Right lung (tissue), 5 donors: ENCODE results near the gene IFFO2. TPM values are rescaled to one million over a fixed set of nuclear protein-coding genes. Genes with fewer than 3 reads are reported as not detected.

Experiments
- DNase-seq, 2 donors: peaks; one replicate each; pipeline ENCODE4 v3.0.0-alpha.2; 2013
- polyA plus RNA-seq, 5 donors: library from polyadenylated mRNA; unstranded; fragments of 120-200 nt; gene quantifications; one replicate each; pipeline versions ENCODE4 v1.2.1 to v1.2.3, GENCODE V29; 2013; ENCODE audit warnings: inconsistent platforms in 1 of 5, low replicate concordance in 1 of 5; ENCODE audit not compliant: insufficient read length in 5 of 5, insufficient read depth in 1 of 5

IFFO2 gene
- polyA plus RNA-seq, 5 donors = 13.2 to 25.7 (median 20.4) TPM

GRCh38 chr1:18921516-18922251 is 34.8 kb downstream of the IFFO2 start:
- no peak for DNase-seq

- DNase-seq = no peak
Observed at GRCh38 chr1:18920931-18921330, 35.5 kb downstream of the IFFO2 start.

- no peak for DNase-seq
Observed at GRCh38 chr1:18919956-18920355, 36.5 kb downstream of the IFFO2 start.

GRCh38 chr1:18919197-18919905 is 37.1 kb downstream of the IFFO2 start:
- DNase-seq = no peak

- DNase-seq = no peak
Observed at GRCh38 chr1:18918417-18918816, 38.1 kb downstream of the IFFO2 start.

- DNase-seq = no peak
Observed at GRCh38 chr1:18917071-18917799, 39.2 kb downstream of the IFFO2 start.

- DNase-seq = no peak
Observed at GRCh38 chr1:18915341-18915740, 41.1 kb downstream of the IFFO2 start.

- DNase-seq = peak; percentile 82 to 83
Observed at GRCh38 chr1:18913065-18913835, 43.2 kb downstream of the IFFO2 start.

GRCh38 chr1:18912550-18912949 is 43.9 kb downstream of the IFFO2 start:
- DNase-seq = no peak

DNA sequence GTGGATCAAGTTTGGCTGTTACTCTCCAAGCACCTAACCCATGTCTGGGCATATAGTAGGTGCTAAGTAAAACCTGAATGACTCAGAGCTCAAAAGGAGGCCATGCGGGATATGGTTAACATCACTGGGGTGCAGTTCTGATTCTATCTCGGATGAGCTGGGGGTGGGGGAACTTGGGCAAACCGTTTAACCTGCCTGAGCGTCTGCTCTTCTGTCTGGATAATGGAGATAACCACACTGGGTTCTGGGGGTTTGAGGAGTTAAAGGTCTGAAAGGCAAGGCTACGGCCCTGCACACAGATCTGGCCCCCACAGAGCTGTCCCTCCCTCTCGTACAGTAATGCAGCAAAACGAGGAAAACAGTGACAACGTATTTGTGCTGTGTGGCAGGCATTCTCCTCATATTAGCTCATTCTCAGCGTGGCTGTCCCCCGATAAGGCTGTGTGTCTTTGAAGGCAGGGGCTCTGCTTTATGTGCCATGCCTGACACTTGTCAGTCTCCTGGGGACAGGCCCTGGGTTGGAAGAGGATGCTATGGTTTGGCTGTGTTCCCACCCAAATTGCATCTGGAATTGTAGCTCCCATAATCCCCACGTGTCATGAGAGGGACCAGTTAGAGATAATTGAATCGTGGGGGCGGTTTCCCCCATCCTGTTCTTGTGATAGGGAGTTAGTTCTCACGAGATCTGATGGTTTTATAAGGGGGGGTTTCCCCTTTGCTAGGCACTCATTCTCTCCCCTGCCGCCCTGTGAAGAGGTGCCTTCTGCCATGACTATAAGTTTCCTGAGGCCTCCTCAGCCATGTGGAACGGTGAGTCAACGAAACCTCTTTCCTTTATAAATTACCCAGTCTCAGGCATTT is 47.3 kb downstream of the IFFO2 start:
- DNase-seq = no peak

- no peak for DNase-seq
Observed at GRCh38 chr1:18907917-18908845, 48.3 kb downstream of the IFFO2 start.

DNA sequence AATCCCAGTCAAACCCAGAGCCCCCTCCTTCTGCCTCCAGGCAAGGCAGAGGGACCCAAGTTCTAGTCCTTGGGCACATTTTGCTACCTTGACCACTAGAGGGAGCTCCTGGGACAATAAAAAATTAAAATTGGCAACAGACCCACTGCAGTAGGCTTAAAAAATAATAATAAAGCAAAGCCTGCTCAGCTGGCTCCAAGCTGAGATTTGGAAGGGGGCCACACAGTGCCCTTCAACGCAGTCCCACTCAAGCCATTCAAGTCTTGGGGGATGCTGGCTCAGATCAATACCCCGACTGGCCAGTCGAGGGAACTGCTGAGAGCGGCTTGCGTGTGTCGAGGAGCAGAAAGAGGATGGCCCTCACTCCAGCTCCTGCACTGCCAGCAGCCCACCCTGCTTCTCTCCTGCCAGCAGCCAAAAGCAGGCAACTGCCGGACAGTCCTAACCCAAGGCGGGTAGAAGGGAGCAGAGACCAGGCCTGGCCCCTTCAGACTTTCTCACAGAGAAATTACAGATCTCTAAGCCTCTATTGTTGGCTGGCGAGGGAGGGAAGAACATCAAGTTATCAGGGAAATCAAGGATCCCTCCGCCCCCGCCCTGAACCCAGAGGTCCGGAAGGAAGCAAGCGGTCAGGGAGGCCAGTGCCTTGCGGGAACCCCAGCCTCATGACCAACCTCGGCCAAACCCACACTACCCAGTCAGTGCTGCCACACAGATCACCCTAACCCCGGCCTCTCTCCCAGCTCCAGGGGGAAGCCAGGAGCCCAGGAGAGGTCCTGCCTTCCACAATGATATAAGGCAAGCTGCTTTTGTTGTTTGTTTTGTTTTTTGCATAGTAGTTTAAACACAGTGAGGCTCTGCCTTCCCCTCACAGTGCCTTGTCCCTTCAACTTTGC is 49.2 kb downstream of the IFFO2 start:
- DNase-seq = peak; percentile 86 to 90

DNA sequence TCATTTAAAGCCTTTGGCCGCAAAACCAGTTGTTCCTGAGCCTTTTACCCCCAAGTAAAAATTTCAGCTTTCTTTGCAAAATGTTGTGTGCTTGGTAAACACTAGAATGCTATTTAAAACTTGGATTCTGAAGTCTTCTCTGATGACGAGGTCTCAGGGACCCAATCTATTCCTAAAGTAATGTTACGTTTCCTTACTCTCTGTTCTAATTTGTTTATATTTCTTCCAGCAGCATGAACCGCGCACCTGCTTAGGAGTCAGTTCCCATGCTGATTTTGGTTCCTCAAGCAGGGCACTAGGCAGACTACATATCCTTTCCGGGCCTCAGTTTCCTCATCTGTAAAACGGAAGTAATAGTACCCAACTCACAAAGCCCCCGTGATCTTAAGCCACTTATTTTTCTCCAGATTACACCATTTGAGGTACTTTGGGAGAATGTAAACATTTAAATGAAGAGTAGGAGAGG is 53.2 kb downstream of the IFFO2 start:
- no peak for DNase-seq

DNA sequence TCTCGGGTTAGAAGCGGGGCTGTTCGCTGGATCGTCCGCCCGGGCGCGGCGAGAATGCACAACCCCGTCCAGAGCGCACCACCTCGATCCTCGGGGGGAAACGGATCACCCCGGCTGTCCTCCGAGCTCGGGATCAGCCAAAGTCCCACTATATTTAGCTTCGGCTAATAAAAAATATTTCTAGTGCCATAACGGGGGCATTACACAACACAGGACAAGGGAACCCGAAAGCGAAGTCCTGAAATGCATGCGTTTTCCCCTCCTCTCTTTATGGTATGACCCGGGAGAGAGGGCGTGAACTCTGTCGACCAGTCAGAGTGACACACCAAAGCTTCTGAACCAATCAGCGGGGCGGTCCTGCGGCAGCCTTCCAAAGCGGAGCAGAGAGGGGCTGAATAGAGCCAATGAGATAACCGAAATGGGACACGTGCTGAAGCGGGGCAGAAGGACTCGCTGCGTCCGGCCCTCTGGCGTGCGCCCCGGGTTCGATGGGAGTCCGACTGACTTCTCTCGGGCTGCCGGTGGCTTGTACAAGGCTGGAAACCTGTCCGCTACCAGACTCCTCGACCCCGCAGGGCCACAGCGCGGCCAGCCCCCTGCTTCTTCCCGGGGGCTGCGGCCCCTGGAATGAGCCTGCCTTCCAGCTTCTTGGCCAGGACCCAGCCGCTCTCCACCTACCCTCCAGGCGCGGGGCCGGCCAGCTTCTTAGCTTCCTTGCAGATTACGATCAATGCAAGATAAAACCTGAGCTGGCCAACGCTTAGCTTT is 53.8 kb downstream of the IFFO2 start, which contains the start of gene ALDH4A1:
Gene ALDH4A1 (minus strand): TSS at position 33 of the 768 bp plus-strand sequence. CDS start 32 bp downstream, at position 1.
- DNase-seq = peak; percentile 96 to 97

DNA sequence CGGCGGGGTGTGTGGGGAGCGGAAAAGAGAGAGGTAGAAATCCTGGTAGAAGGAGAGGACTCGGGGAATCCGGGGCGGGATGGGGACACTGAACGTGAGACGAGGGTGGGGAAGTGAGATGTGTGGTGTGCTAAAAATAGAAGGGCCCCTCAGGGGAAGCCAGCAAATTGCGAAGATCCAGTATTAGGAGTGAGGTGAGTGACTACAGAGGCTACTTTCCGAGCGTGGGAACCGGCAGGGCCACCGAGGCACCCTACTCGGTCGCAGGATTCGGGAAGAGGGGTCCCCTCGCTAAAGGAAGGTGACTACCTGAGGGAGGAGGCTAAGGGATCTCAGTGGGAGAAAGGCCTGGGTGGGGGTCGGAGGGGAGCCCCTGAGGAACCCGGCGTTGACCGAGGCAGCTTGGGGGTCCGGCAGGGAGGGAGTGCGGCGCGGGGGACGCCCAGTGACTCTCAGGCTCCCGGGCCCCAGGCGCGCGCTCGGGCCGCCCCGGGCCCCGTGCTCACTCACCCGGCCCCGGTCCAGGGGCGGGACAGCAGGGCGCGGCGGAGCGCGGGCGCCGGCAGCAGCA is 54.4 kb downstream of the IFFO2 start:
- no peak for DNase-seq

DNA sequence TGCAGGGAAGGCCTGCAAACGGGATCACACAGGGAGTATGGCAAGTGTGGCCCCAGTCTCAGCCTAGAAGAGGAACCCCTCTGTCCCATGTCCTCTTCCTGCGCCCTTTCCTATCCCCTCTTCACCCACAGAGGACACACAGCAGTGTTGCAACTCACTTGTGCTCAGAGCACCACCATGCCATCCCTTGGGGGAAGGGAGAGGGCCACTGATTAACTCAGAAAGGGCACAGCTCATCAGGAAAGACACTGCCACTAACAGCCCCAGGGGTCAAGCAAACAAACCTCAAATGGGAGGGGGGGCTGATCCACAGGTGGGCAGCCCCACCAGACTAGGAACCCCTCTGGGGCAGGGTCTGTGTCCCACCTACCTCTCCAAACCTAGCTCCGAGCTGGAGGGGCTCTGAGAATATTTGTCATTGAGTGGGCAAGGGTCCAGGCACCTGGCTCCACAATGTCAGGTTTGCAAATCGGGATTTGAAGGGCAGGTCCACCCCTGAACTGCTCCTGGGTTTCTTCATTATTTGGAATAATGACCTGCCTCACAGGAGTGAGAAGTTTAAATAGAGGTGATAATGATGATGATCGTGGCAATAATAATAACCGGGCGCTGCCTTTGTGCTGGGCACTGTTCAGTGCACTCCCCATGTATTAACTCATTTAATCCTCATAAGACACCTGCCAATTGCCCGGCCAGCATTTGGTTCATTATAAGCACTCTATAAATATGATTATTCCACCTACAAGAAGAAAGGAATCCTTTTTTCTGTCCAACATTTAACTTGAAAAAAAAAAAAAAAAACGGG is 55.1 kb downstream of the IFFO2 start:
- no peak for DNase-seq
